SK-N-SH (cell line): Measurements from ENCODE around the gene BMP7. TPM values are rescaled to one million over a fixed set of nuclear protein-coding genes. Genes with fewer than 3 reads are reported as not detected.

Experiments used
- CTCF ChIA-PET: fragments of 300-600, 350-600 bp; formaldehyde crosslinking; extraction: SDS; loops from one replicate; lab custom pipeline; 2021; lab: Yijun Ruan, JAX
- POLR2A ChIA-PET: fragments of 350-600 bp; sonication (Branson Sonifier 250); formaldehyde crosslinking; extraction: SDS; loops from one replicate; lab custom pipeline; 2020; ENCODE audit warnings: antibody characterized with exemption, inconsistent platforms; lab: Yijun Ruan, JAX
- DNase-seq: peaks from one replicate; pipeline ENCODE4 v3.0.0; 2012
- H2AFZ ChIP-seq: fragments of 200-600 bp; sonication (generic); 2 replicates; pipeline ENCODE4 v1.8.1; 2016; ENCODE audit warnings: antibody characterized with exemption, mild to moderate bottlenecking, low read depth
- H3F3A ChIP-seq: fragments of 200-600 bp; sonication (generic); replicated peaks from 2 replicates; pipeline ENCODE3; 2016; ENCODE audit warnings: antibody characterized with exemption, mild to moderate bottlenecking; ENCODE audit not compliant: insufficient read depth
- H3K27ac ChIP-seq, 2 experiments: fragments of 200-500 bp in 1 of 2; fragments of 200-600 bp in 1 of 2; sonication (Bioruptor generic) in 1 of 2; sonication (generic), shearing (Covaris generic) in 1 of 2; 2 replicates each; pipeline versions ENCODE4 v1.5.1 to v1.6.1; 2014 to 2016; ENCODE audit warnings: low read depth in 2 of 2, inconsistent platforms in 1 of 2, low read length in 1 of 2, mild to moderate bottlenecking in 1 of 2, mixed read lengths in 1 of 2
- H3K27me3 ChIP-seq: fragments of 200-600 bp; sonication (generic), shearing (Covaris generic); 2 replicates; pipeline ENCODE4 v1.6.1; 2016; ENCODE audit warnings: mixed run types; ENCODE audit not compliant: insufficient read depth
- H3K36me3 ChIP-seq, 2 experiments: fragments of 200-500 bp in 1 of 2; fragments of 200-600 bp in 1 of 2; sonication (Bioruptor generic) in 1 of 2; sonication (generic) in 1 of 2; replicated peaks in 1 of 2; 2 replicates each; pipeline versions ENCODE3 to v1.5.1; 2014 to 2016; ENCODE audit warnings: low read length in 1 of 2, mild to moderate bottlenecking in 1 of 2; ENCODE audit not compliant: insufficient read depth in 2 of 2, control insufficient read depth in 1 of 2
- H3K4me1 ChIP-seq, 2 experiments: fragments of 200-500 bp in 1 of 2; fragments of 200-600 bp in 1 of 2; sonication (Bioruptor generic) in 1 of 2; sonication (generic), shearing (Covaris generic) in 1 of 2; 2 replicates each; pipeline versions ENCODE4 v1.5.1 to v1.6.1; 2014 to 2016; ENCODE audit warnings: low read depth in 1 of 2, low read length in 1 of 2, mixed run types in 1 of 2; ENCODE audit not compliant: insufficient read depth in 2 of 2, control insufficient read depth in 1 of 2
- H3K4me2 ChIP-seq: fragments of 200-600 bp; sonication (generic), shearing (Covaris generic); 2 replicates; pipeline ENCODE4 v1.6.1; 2017; ENCODE audit warnings: mixed run types
- H3K4me3 ChIP-seq, 2 experiments: fragments of 200-500 bp in 1 of 2; fragments of 200-600 bp in 1 of 2; sonication (Bioruptor generic) in 1 of 2; sonication (generic), shearing (Covaris generic) in 1 of 2; 2 replicates each; pipeline versions ENCODE4 v1.5.1 to v1.8.1; 2014 to 2016; ENCODE audit warnings: low read depth in 2 of 2, inconsistent platforms in 1 of 2, low read length in 1 of 2, mild to moderate bottlenecking in 1 of 2, mixed read lengths in 1 of 2, moderate library complexity in 1 of 2
- H3K79me2 ChIP-seq: fragments of 200-600 bp; sonication (generic); 2 replicates; pipeline ENCODE4 v1.8.1; 2017; ENCODE audit warnings: mild to moderate bottlenecking; ENCODE audit not compliant: insufficient read depth
- H3K9ac ChIP-seq: fragments of 200-600 bp; sonication (generic); 2 replicates; pipeline ENCODE4 v1.6.1; 2017; ENCODE audit warnings: mixed run types
- H3K9me2 ChIP-seq: fragments of 200-600 bp; sonication (generic); 2 replicates; pipeline ENCODE4 v1.6.1; 2017; ENCODE audit warnings: mixed run types
- H3K9me3 ChIP-seq: fragments of 200-600 bp; sonication (generic); 2 replicates; pipeline ENCODE4 v1.6.1; 2017; ENCODE audit warnings: mixed run types, mild to moderate bottlenecking, moderate library complexity
- H4K20me1 ChIP-seq: fragments of 200-600 bp; sonication (generic); 2 replicates; pipeline ENCODE4 v1.6.1; 2017; ENCODE audit warnings: mild to moderate bottlenecking, mixed run types; ENCODE audit not compliant: insufficient read depth
- CTCF ChIP-seq: fragments of 200-600 bp; sonication (generic); IDR thresholded peaks from 2 replicates; pipeline ENCODE4 v1.6.1; 2017; ENCODE audit warnings: antibody characterized with exemption, mild to moderate bottlenecking, moderate library complexity
- ELF1 ChIP-seq: IDR thresholded peaks from 2 replicates; pipeline ENCODE4 v1.4.0; 2012
- EP300 ChIP-seq, 2 experiments: IDR thresholded peaks; 2 replicates each; pipeline versions ENCODE4 v1.4.0 to v1.6.1; 2012; ENCODE audit warnings: borderline replicate concordance in 1 of 2, low read depth in 1 of 2, low read length in 1 of 2
- EZH2phosphoT487 ChIP-seq: fragments of 200-600 bp; sonication (generic); IDR thresholded peaks from 2 replicates; pipeline ENCODE4 v1.6.1; 2017; ENCODE audit warnings: low read depth, mixed run types, mild to moderate bottlenecking, antibody characterized with exemption, moderate library complexity, borderline replicate concordance
- FOSL2 ChIP-seq: IDR thresholded peaks from 2 replicates; pipeline ENCODE4 v1.4.0; 2012; ENCODE audit warnings: low read depth, mild to moderate bottlenecking, moderate library complexity, borderline replicate concordance
- FOXJ3 ChIP-seq: sonication (generic); formaldehyde crosslinking; IDR thresholded peaks from 2 replicates; pipeline ENCODE4 v1.5.1; 2020; ENCODE audit warnings: mild to moderate bottlenecking, missing genetic modification reagents
- FOXM1 ChIP-seq: IDR thresholded peaks from 2 replicates; pipeline ENCODE4 v1.4.0; 2012; ENCODE audit warnings: low read depth, mild to moderate bottlenecking
- GABPA ChIP-seq: IDR thresholded peaks from 2 replicates; pipeline ENCODE4 v1.4.0; 2012; ENCODE audit warnings: low read depth, mild to moderate bottlenecking
- IRF3 ChIP-seq: fragments of 150-350 bp; IDR thresholded peaks from 2 replicates; pipeline ENCODE4 v1.6.1; 2016; ENCODE audit warnings: mild to moderate bottlenecking, low read depth, low read length
- JUND ChIP-seq: IDR thresholded peaks from 2 replicates; pipeline ENCODE4 v1.4.0; 2012
- MEF2A ChIP-seq: IDR thresholded peaks from 2 replicates; pipeline ENCODE4 v1.4.0; 2012; ENCODE audit warnings: low read depth, borderline replicate concordance
- MXI1 ChIP-seq: IDR thresholded peaks from 2 replicates; pipeline ENCODE4 v1.6.1; 2012; ENCODE audit warnings: mild to moderate bottlenecking, low read depth, low read length, improper control_type of control experiment
- NRF1 ChIP-seq: IDR thresholded peaks from 2 replicates; pipeline ENCODE4 v1.6.1; 2012; ENCODE audit warnings: low read depth, mild to moderate bottlenecking, low read length
- RAD21 ChIP-seq: IDR thresholded peaks from 2 replicates; pipeline ENCODE4 v1.6.1; 2012; ENCODE audit warnings: mild to moderate bottlenecking, low read length
- RCOR1 ChIP-seq: fragments of 150-350 bp; IDR thresholded peaks from 2 replicates; pipeline ENCODE4 v1.6.1; 2017; ENCODE audit warnings: antibody characterized with exemption, low read length
- RFX5 ChIP-seq: IDR thresholded peaks from 2 replicates; pipeline ENCODE4 v1.6.1; 2012; ENCODE audit warnings: mild to moderate bottlenecking, improper control_type of control experiment, low read length
- RXRA ChIP-seq: IDR thresholded peaks from 2 replicates; pipeline ENCODE4 v1.4.0; 2012; ENCODE audit warnings: low read depth, mild to moderate bottlenecking, borderline replicate concordance
- TEAD4 ChIP-seq: IDR thresholded peaks from 2 replicates; pipeline ENCODE4 v1.4.0; 2012; ENCODE audit warnings: mild to moderate bottlenecking, borderline replicate concordance; ENCODE audit not compliant: insufficient read depth
- USF1 ChIP-seq: IDR thresholded peaks from 2 replicates; pipeline ENCODE4 v1.4.0; 2012; ENCODE audit warnings: low read depth, borderline replicate concordance
- ZBTB33 ChIP-seq: IDR thresholded peaks from 2 replicates; pipeline ENCODE4 v1.4.0; 2012; ENCODE audit warnings: low read depth, borderline replicate concordance
- WGBS: methylation state at CpG from one replicate; pipeline ENCODE4 v1.1.6; 2017; ENCODE audit warnings: low lambda C conversion rate; 5-methylcytosine and 5-hydroxymethylcytosine counted together
- polyA plus RNA-seq, 3 experiments: library from polyadenylated mRNA; depleted of rRNA; stranded (reverse); fragments of >200 nt; gene quantifications; 2 replicates each; pipeline ENCODE4 v1.2.3, GENCODE V29; 2012

BMP7 gene
- polyA plus RNA-seq, 1 of the 3 experiments (the other 2 are of a cell fraction), result not detected

- H4K20me1 ChIP-seq, result no peaks in the 10 kb centered on the region
- DNase-seq, result no peak
- no peak overlapping the region for H2AFZ ChIP-seq
- ChIA-PET POLR2A (no interaction called here), CTCF (no interaction called here)
- no peaks in the 10 kb centered on the region for H3K79me2 ChIP-seq
- H3K4me2 ChIP-seq, result no peak overlapping the region
- H3K9ac ChIP-seq, result no peak overlapping the region
- TF ChIP-seq TEAD4 (no peak), EP300 (IDR thresholded peaks at IDR 0.05; ENCODE audit: borderline replicate concordance in 1 of 2, low read depth in 1 of 2, low read length in 1 of 2) (no peak), NRF1 (no peak), GABPA (no peak), RXRA (no peak), RCOR1 (no peak), ZBTB33 (no peak), FOXM1 (no peak), FOSL2 (no peak), USF1 (no peak), EZH2phosphoT487 (no peak), CTCF (no peak), RFX5 (no peak), RAD21 (no peak), JUND (no peak), FOXJ3 (CRISPR knock-in tag) (no peak), MEF2A (no peak), ELF1 (no peak), IRF3 (no peak), MXI1 (no peak)
- H3K4me1 ChIP-seq, result no peaks in the 10 kb centered on the region; a peak in 1 of 4 replicates
- no peaks in the 10 kb centered on the region for H3K36me3 ChIP-seq
- no peaks in the 10 kb centered on the region for H3K9me3 ChIP-seq
- no peaks in the 10 kb centered on the region for H3K9me2 ChIP-seq
- H3K4me3 ChIP-seq, result no peak overlapping the region
- H3K27me3 ChIP-seq, result no peaks in the 10 kb centered on the region
- 39% methylated on average over 7 of the region's 7 CpGs for WGBS
- no peaks in the 10 kb centered on the region for H3F3A ChIP-seq
- no peak overlapping the region for H3K27ac ChIP-seq
Measured at GRCh38 chr20:57169162-57169561, 97.3 kb downstream of the BMP7 start.
